GM18507 (cell line): ENCODE measurements around the gene HOXB2.

Experiments used
- DNase-seq: peaks from one replicate; pipeline ENCODE4 v3.0.0; 2011; ENCODE audit warnings: low read depth; ENCODE audit not compliant: insufficient read length; ENCODE audit errors: extremely low spot score
- FAIRE-seq: peaks from 2 replicates; lab custom pipeline; 2011; peaks lifted over from hg19 to GRCh38; lab: Jason Lieb, UNC

Gene HOXB2

DNA sequence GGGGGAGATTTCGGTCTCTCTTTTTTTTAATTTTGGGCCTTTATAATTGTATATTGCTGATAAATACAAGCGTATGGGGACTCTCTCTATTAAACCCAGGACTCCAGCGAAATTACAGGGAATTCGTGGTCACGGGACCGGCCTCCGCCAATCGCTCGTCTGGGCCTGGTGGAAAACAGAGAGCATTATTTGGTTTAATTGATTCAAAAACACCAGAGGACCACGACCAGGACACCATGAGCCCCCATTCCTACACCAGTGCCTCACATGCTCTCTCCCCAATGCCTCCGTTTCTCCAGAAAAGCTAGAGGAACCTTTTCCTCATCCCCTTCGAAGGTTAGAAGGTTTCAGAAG is at the start of gene HOXB2:
HOXB2 (minus strand) TSS at position 88 of the 354 bp plus-strand sequence. CDS start 198 bp downstream, outside the sequence.
- DNase-seq (no peak), FAIRE-seq (no peak)

DNA sequence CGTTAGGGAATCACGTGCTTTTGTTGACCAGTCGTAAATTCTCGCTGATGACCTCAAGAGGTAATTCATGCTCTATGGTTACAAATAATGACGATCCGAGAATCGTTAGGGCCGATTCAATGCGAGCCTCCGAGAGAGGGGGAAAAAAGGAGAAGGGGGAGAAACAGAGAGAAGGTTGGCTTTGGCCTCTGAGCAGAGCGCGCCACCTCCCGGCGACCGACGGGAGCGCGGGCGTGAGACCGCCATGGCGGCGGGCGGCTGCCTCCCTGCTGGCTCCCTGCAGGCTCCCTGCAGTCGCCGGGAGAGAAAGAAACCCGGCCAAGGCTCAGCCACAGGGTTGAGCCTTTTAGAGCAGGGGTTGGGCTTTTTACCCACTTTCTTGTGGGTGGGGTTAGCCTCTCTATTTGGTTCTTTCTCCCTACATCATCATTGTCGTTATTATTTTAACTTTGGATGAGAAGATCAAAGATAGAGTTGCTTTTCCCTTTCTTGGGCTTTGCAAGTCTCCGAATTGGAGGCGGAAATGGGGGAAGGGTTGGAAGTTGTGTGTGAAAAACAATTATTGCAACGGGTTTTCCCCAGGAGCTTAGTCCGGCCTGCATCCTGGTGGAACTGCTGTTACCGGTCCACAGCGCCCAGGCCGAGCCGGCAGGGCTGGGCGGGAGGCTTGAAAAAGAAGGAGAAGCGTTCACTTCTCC is 49.1 kb upstream of the HOXB2 start:
- FAIRE-seq, result peak; percentile 86

DNA sequence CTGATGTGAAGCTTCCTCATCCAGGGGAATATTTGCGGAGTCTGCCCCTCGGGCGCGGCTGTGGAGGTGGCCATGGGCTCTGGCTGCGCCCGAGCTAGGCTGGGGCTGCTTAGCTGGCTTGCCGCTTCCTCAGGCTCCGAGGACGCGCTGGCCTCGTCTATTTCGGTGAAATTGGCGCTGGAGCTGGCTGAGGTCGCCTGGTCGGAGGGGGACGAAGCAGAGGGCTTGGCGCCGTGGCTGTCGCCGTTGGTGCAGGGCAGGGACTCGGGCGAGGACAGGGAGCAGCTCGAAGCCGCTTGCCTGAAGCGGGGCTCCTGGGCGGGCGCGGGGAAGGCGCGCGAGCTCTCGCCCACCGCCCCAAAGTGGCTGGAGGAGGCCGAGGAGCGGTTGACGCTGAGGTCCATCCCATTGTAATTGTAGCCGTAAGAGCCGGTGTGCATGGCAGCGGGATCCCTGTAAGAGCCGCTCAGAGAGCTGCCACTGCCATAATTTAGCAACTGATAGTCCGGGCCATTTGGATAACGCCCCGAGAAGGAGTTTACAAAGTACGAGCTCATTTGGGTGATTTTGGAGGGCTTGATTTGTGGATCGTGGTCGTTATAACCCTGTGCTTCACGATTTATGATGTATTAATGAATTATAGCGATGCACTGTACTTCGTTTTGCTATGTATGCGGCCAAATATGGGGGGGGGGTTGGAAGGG is 48.4 kb upstream of the HOXB2 start, which contains the start of gene HOXB5:
HOXB5 (minus strand) TSS at position 654 of the 704 bp plus-strand sequence; CDS start at position 557, 97 bp downstream.
- no peak for FAIRE-seq

More for the DNA sequence above, 49.1 kb upstream of the HOXB2 start:
- DNase-seq, result peak; percentile 81

DNA sequence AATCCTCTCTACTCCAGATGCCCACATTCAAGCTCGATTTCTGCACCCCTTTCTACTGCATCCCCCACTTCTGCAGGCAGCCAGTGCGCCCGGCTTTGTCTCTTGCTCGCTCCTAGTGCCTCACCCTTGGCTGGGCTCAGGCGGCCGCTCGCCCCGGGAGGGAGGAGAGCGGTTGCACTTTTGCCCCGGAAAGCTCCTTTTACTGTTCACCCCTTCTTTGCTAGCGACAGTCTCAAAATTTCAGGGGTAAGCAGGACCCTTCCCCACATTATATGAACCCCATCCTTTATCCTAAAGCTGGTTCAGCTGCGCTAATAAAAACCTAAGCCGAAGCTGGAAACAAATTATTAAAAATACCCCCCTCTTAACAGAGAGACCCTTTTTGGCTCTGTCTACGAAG is 47.7 kb upstream of the HOXB2 start:
- DNase-seq (no peak), FAIRE-seq (no peak)

More for the DNA sequence above, 48.4 kb upstream of the HOXB2 start, which contains the start of gene HOXB5:
- no peak for DNase-seq

DNA sequence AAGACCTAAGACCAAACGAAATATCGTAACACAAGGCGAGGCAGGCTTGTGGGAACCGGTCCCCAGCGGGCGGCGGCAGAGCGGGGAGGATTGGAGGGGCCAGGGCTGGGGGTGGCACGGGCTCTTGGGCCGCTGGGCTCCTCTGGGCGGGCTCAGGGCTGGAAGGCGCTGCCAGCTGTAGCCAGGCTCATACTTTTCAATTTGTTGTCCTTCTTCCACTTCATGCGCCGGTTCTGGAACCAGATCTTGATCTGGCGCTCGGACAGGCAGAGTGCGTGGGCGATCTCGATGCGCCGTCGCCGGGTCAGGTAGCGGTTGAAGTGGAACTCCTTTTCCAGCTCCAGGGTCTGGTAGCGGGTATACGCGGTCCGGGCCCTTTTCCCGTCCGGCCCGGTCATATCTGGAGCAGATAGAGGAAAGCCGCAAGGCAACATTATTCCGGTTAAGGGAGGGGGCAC is 47.2 kb upstream of the HOXB2 start:
- DNase-seq (no peak), FAIRE-seq (no peak)

DNA sequence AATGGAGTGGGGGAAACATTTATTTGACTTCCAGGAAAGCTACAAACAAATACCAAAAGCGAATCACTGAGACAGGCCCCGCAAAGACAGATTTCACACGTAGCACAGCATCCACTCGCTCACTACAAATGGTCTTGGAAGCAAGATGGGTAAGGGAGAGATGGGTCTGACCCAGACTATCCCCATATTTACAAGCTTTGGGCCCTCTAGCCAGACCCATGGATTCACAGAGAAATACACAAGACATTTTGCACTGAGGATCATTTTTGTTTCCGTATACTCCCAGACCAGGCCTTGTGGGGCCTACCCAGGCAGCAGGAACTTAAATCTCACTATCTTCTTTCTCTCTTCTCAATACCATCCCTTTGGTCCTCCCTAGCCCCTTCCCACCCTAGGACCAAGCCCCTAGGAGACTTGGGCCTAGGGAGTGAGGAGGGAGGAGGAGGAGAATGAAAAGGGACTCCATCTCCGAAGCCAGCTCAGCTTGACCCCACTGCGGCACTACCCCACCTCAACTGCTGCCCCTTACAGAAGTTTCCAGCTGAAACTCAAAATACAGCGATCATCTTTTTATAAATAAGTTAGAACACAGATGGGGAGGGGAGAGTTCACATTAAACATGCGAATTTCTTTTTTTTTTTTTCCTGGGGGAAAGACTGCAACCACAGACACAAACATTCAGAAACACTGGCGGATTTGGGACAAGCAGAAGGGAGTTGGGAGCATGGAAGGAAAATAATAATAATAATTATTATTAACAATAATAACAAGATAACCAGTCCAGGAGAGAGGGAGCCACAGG is 46.5 kb upstream of the HOXB2 start:
- FAIRE-seq (no peak), DNase-seq (no peak)

DNA sequence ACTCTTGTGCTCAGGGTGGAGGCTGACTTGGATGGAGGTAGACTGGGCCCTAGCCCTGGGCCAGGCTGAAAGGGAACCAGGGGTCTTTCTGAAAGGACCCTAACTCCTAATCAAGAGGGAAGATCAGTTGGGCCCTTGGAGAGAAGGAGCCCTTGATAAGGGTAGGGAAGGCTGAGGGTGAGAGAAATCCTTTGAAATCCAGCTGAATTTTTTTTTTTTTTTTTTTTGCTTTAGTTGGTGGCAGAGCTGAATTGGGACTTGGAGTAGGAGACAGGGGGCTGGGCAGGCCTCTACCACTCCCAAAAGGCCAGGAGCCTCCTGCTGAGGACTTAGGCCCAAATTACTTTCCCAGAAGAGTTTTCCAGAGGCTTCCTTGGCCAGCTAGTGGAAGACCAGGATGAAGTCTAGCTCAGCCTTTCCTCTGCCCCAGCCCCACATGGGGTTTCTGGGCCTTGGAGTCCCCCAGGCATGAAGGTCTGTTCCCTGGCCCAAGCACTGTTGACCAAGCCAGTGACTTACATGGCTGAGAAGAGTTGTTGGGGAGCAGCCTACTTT is 45.8 kb upstream of the HOXB2 start:
- no peak for FAIRE-seq

DNA sequence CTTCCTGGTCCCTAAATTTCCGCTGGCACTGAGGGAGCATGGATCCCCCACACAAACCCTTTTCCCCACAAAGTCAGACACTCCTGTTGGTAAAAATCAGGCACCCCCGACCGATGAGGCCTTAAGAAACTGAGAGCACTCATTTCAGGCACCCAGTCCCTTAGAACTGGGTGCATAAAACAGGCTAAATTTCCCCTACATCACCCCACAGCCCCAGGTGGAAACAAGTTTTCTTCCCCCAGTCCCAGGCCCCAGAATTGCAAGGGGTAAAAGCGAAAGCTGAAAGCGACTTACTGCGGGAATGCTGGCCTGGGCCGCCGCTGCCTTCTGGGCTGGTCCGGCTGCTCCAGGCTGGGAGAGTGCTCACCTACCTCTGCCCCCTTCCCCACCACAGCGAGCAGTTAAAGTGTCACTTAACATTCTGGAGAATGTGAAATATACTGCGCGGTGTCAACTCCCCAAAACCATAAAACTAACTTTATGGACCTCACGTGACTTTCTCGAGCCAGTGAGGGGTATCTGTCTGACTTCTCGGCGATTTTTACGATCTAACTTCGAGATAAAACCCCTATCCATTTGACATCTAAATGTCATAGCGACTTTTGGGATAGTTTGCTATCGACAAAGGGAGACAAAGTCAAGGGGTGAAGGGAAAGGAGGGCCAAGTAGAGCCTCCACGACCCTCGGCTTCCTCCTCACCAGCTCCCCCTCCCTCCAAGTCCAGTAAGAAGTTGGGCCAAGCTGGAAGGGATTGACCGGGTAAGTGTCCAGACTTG is 45.1 kb upstream of the HOXB2 start, which contains the start of gene HOXB3:
HOXB3 (minus strand) TSS at position 411 of the 776 bp plus-strand sequence. CDS start 37,767 bp downstream, outside the sequence.
- FAIRE-seq, result no peak

More for the DNA sequence above, 45.8 kb upstream of the HOXB2 start:
- DNase-seq, result no peak

DNA sequence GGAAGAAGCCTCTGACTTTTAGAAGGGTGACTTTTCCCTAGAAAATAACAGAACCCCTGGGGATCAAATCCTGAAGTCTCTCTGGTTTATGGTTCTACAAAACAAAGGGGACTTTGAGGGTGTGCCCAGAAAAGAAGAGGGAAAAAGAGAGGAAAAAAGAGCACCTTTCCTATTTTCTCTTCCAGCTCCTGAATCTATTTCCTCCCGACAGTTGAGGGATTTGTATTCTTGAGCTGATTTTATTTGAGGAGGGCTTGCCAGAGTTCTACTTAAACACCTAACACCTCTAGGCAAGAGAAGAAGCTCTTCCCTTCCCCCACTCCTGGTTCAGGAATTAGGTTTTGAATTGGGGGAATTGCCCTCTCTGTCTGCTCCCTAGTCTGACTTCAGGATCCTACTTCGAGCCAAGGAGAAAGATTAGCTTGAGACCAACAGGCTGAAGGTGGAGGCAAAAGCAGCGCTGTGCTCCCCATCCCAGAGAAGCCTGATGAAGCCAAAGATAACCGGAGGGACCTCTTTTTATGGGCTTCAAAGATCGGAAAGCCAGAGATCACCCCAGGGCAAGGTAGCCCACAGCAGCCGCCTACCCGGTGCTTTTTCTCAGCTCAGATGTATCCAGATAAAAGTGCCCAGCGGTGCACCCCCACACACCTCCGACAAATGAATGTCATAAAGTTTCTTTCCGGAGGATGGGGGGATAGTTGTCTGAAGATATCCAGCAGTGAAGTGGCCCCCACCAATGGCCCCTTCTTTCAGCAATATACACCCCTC is 44.3 kb upstream of the HOXB2 start:
- FAIRE-seq, result no peak
- DNase-seq, result no peak

More for the DNA sequence above, 45.1 kb upstream of the HOXB2 start, which contains the start of gene HOXB3:
- DNase-seq, result no peak

DNA sequence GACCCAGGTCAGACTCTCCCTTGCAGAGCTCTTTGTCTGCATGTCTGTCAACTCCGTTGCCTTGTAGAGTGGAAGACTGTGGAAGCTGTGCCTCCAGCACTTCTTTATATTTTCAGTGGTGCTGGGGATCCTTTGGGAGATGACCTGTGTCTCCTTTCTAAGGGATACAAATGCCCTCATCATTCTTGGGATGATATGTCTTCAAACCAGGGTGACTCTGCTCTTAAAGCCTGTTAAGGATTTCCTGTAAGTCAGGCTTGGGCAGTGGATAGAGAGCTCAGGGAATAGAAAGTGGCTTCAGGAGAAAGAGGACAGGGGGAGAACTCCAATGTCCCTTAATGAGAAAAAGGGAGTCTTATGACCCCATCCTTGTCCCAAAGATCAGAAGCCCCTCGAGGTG is 43.6 kb upstream of the HOXB2 start:
- FAIRE-seq, result no peak
- DNase-seq, result no peak

DNA sequence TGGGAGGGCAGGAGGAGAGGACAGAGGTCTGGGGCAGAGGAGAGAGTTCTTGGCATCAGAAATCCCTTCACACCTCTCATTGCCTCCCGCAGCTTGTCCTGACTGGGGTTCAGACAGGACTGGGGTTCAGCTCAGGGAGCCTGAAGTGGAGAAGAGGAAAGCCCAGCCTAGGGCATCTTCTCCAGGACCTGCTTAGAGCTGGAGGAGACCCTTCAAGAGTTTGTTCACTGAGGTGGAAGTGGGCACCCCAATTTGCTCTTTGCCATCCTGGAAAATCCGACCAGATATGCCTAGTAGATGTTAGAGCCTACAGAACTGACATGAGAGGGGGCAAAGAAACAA is 43.1 kb upstream of the HOXB2 start:
- no peak for FAIRE-seq
- no peak for DNase-seq

DNA sequence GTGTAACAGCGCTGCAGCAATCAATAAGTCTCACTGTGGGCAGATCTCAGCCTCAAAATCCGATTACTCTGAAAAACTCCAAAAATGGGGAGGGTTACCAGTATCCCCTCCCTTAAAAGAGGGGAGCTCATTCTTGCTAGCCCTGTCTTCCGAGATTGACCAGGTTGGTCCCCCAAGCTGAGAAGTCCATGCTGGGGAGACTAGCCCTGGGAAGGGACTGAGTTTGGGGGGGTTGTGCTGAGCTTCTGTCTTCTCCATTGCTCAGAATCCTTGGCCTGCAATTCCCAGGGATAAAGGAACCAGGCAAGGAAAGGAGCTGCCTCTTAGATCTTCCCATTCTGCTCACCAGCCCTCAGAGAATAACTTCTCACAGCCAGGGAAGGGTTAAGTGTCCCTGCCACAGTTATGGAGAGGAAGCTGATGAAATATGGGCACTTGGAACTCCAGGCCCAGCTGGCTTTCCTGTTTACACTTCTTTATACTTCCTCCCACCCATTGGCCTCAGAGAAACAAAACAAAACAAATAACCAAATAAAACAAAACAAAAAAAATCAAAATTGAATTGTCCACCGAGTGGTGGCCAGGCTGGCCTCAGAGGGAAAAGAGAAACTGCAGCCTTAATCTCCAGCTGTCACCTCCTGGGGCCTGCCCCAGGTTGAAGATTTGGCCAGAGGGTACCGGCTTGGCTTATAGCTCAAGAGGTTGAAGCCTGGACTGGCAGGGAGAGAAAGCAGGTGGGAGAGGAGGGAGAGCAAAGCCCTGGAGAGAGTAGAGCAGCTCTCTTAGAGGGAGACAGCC is 42.6 kb upstream of the HOXB2 start:
- no peak for DNase-seq
- no peak for FAIRE-seq

DNA sequence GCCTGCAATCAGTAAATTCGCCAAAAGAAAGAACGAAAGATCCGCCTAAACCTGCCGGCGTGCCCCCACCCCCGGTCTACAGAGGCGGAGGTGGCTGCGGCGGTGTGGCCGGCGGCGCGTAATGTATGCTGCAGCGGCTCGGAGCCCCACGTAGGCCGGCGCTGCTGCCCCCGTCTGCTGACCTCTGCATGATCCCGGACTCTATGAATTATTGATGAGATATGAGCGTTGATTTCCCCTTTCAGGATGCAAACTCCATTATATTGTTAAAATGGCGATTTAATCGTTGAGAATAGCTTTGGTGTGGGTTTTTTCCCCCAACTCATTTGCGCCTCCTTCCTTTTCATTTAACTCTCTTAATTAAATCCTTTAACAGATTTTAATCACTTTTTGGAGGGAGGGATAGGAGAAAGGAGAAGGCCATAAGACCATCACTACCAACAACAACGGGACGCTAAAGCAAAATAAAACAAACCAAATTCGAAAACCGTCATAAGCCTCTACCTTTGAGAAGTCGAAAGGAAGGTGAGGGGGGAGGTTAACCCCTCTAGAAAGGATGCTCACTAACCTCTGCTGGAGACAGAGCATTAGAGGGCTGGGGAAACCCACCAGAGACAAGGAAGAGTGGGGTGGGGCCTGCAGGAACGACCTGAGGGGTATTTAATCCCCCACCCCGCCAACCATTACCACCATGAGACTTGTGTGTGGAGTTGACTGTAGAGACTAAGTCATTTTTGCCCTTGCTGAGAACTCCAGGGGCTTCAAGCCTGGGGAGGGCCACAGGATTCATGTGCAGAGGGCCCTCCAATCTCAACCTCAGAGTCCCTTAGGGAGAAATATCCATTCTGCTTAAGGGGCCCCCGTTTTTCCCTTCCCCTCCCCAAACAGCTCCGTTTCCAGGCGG is 41.7 kb upstream of the HOXB2 start:
- DNase-seq (no peak), FAIRE-seq (no peak)

DNA sequence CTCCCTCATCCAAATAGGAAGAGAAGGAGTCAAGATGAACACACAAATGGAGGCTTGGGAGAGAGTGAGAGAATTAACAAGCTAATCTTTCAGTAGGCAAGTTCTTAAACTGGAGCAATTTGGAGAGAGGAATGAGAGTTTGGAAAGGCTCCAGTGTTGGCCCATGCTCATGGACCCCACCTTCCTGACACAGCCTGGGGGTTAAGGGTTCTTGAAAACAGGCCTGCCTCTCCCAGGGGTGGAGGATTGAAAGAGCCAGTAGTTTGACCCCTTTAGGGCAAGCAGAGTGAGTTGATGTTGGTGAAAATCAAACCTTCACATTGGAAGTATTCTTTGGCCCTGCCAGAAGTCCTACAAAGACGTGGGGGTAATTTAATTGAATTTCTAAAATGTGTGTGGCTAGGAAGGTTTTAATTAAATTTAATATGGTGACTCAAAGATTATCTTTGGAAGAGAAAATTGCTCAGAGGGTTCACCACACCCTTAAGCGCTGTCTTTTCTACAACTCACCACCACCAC is 39.4 kb upstream of the HOXB2 start:
- DNase-seq, result no peak
- FAIRE-seq, result no peak

DNA sequence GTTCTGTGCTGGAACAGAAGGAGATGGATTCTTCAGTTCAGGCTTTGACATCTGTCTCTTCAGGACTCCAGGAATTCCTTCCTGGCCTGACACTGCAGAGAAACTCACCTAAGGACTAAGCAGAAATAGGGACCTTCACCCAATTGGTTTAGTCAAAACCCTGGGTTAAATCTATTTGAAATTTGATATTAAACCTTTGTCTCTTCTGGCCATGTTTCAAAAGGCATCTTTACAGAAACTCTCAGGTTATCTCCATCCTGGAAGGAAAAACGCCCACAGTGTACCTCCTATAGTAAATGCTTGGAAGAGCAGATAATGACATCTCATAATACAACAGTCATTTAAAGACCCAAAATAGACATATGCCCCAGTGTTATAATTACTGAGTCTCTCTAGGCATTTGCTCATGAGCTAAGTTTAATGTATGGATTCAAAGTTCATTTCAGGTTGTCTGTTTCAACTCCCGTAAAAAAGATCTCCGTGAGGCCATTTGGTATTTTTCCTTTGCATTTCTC is 38.9 kb upstream of the HOXB2 start:
- FAIRE-seq (no peak), DNase-seq (no peak)

DNA sequence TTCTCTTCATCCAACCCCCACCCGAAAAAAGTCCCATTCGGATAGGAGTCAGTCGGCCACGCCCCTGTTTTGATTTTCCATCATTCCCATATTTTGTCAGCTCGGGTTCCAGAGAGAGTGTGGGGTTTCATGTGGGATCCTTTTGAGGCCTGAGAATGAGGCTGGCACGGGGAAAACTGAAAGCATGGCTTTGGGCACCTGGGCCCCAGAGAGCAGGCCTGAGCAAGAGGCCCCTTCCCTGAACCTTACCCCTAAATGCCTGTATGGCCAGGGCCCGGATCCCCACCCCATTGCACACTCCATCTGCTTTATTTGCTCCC is 37.8 kb upstream of the HOXB2 start:
- no peak for FAIRE-seq

More for the DNA sequence above, 37.8 kb upstream of the HOXB2 start:
- DNase-seq, result no peak
